ENCODE data around the gene PNPLA1. TPM values are rescaled to one million over a fixed set of nuclear protein-coding genes. Genes with fewer than 3 reads are reported as not detected.

The PNPLA1 gene
- total and polyA plus RNA-seq, 10 of the 15 experiments (the other 5 are each of a cell fraction or from before 2014, with no cell fraction given), result 0.04 TPM; not detected in 9

DNA sequence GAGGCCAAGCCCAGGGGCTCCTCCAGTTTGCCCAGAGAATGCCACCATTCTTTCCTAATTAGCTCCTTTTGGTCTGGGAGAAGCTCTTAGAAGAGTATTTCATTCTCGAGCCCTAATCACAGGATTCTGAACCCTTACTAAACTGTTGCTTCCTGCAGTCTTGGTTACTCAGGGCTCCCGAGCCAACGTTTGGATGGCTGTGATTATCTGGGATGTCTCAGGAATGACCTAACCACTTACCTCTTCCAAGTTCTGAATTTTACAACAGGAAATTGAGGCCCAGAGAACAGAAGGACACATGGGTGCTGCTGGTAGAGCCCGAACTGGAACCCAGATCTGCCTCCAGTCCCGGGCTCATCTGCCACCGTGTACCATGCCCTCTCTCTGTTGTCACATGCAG, 22.2 kb upstream of the PNPLA1 start:
- SMC1A ChIA-PET (ENCODE audit: uncharacterized antibody, unreplicated experiment), result no interaction called here
- CTCF ChIA-PET, result no interaction called here
- RAD21 ChIA-PET (ENCODE audit: unreplicated experiment), result no interaction called here
- no peak for FAIRE-seq
- DNase-seq (ENCODE audit: low read depth, low spot score), result no peak
- WGBS (ENCODE audit: insufficient coverage, insufficient replicate concordance, low lambda C conversion rate, missing lambda C conversion rate), result 58% methylated on average over 6 of the region's 6 CpGs
- no peak overlapping the region for H3K27ac ChIP-seq (ENCODE audit: control insufficient read depth, insufficient read depth)
- in situ Hi-C loops (cut with MboI), result no loop called here
- no peaks in the 10 kb centered on the region for H4K20me1 ChIP-seq (ENCODE audit: control insufficient read depth, insufficient read depth)
- no peaks in the 10 kb centered on the region; a peak in 1 of 4 replicates for H3K27me3 ChIP-seq (replicated peaks in 1 of 2; ENCODE audit: control insufficient read depth in 2 of 2, insufficient read depth in 2 of 2, low read length in 1 of 2)
- no peak overlapping the region for H2AFZ ChIP-seq (ENCODE audit: control insufficient read depth, low read depth, low read length)
- POLR2A ChIA-PET, result no interaction called here
- H3K4me1 ChIP-seq (ENCODE audit: control insufficient read depth, insufficient read depth, low read length), result peaks cover 6% of the 10 kb centered on the region
- BruUV-seq (replicated peaks), result no TSS peak
- intact Hi-C loops (cut with micrococcal nuclease; ENCODE audit: unreplicated experiment), result no loop called here
- ATAC-seq, result no peak
- no peak for TF ChIP-seq TCF7 (IDR thresholded peaks at IDR 0.05; ENCODE audit: borderline replicate concordance)
- TF ChIP-seq FOS (IDR thresholded peaks at IDR 0.05; ENCODE audit: borderline replicate concordance, extremely low read depth, insufficient read length), result no peak
- TF ChIP-seq CBX3 (IDR thresholded peaks at IDR 0.05; ENCODE audit: borderline replicate concordance, low read depth), result no peak
- no peak for TF ChIP-seq PRDM15 (CRISPR knock-in tag; IDR thresholded peaks at IDR 0.05)
- TF ChIP-seq RELA (IDR thresholded peaks at IDR 0.05; ENCODE audit: borderline replicate concordance, partially characterized antibody), result no peak
- TF ChIP-seq EED (IDR thresholded peaks at IDR 0.05; ENCODE audit: low read depth), result no peak
- TF ChIP-seq CHD2 (IDR thresholded peaks at IDR 0.05; ENCODE audit: borderline replicate concordance, low read depth, low read length), result no peak
- no peak for TF ChIP-seq JUNB (IDR thresholded peaks at IDR 0.05)
- TF ChIP-seq KLF5 (IDR thresholded peaks at IDR 0.05; ENCODE audit: partially characterized antibody), result no peak
- TF ChIP-seq CBFB (IDR thresholded peaks at IDR 0.05; ENCODE audit: low read depth), result no peak
- TF ChIP-seq ZBTB11 (CRISPR knock-in tag; IDR thresholded peaks at IDR 0.05), result no peak
- TF ChIP-seq GABPA (IDR thresholded peaks at IDR 0.05; ENCODE audit: low read depth), result no peak
- no peak for TF ChIP-seq RFX5 (IDR thresholded peaks at IDR 0.05; ENCODE audit: low read depth, low read length)
- TF ChIP-seq, protein P1, sequence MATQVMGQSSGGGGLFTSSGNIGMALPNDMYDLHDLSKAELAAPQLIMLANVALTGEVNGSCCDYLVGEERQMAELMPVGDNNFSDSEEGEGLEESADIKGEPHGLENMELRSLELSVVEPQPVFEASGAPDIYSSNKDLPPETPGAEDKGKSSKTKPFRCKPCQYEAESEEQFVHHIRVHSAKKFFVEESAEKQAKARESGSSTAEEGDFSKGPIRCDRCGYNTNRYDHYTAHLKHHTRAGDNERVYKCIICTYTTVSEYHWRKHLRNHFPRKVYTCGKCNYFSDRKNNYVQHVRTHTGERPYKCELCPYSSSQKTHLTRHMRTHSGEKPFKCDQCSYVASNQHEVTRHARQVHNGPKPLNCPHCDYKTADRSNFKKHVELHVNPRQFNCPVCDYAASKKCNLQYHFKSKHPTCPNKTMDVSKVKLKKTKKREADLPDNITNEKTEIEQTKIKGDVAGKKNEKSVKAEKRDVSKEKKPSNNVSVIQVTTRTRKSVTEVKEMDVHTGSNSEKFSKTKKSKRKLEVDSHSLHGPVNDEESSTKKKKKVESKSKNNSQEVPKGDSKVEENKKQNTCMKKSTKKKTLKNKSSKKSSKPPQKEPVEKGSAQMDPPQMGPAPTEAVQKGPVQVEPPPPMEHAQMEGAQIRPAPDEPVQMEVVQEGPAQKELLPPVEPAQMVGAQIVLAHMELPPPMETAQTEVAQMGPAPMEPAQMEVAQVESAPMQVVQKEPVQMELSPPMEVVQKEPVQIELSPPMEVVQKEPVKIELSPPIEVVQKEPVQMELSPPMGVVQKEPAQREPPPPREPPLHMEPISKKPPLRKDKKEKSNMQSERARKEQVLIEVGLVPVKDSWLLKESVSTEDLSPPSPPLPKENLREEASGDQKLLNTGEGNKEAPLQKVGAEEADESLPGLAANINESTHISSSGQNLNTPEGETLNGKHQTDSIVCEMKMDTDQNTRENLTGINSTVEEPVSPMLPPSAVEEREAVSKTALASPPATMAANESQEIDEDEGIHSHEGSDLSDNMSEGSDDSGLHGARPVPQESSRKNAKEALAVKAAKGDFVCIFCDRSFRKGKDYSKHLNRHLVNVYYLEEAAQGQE (IDR thresholded peaks at IDR 0.05; ENCODE audit: low read depth, low read length), result no peak
- no peak for TF ChIP-seq IKZF2 (IDR thresholded peaks at IDR 0.05)
- H3K9ac ChIP-seq (ENCODE audit: control insufficient read depth, insufficient read depth, low read length), result no peak overlapping the region
- no peaks in the 10 kb centered on the region for H3K79me2 ChIP-seq (ENCODE audit: control insufficient read depth, insufficient read depth, low read length)
- no peak overlapping the region for H3K4me2 ChIP-seq (ENCODE audit: control insufficient read depth, insufficient read depth)
- H3K9me3 ChIP-seq (replicated peaks; ENCODE audit: control insufficient read depth, insufficient read depth, low read length), result no peaks in the 10 kb centered on the region
- no peak overlapping the region for H3K4me3 ChIP-seq
- no peaks in the 10 kb centered on the region for H3K36me3 ChIP-seq (ENCODE audit: control insufficient read depth in 2 of 2, insufficient read depth in 2 of 2, low read length in 1 of 2)
